DND-41 (cell line): Measurements from ENCODE around the gene KRT71.

Experiments
- ATAC-seq: fragments of 200-7000 bp; cut with Tn5 transposase; 3 replicates; pipeline ENCODE4 v1.9.1; 2021; ENCODE audit warnings: low read depth; ENCODE audit not compliant: insufficient read depth
- DNase-seq: peaks from one replicate; pipeline ENCODE4 v3.0.0-alpha.2; 2020
- H2AFZ ChIP-seq: 2 replicates; pipeline ENCODE4 v1.6.0; 2012; ENCODE audit warnings: low read depth, low read length
- H3K27ac ChIP-seq: 2 replicates; pipeline ENCODE4 v1.5.1; 2012; ENCODE audit warnings: low read length, inconsistent platforms
- H3K27me3 ChIP-seq: fragments of 200-600 bp; sonication (generic); 2 replicates; pipeline ENCODE4 v1.6.0; 2012; ENCODE audit warnings: low read length, mild to moderate bottlenecking, inconsistent platforms; ENCODE audit not compliant: insufficient read depth, poor library complexity
- H3K36me3 ChIP-seq: 2 replicates; pipeline ENCODE4 v1.5.1; 2012; ENCODE audit warnings: low read length, inconsistent platforms; ENCODE audit not compliant: insufficient read depth
- H3K4me1 ChIP-seq: 2 replicates; pipeline ENCODE4 v1.5.1; 2012; ENCODE audit warnings: mild to moderate bottlenecking, low read length; ENCODE audit not compliant: insufficient read depth
- H3K4me2 ChIP-seq: 2 replicates; pipeline ENCODE4 v1.6.0; 2012; ENCODE audit warnings: mild to moderate bottlenecking, moderate library complexity, low read length, inconsistent platforms; ENCODE audit not compliant: insufficient read depth
- H3K4me3 ChIP-seq, 2 experiments: fragments of 200-600 bp in 1 of 2; shearing (Covaris generic) in 1 of 2; 2 replicates each; pipeline ENCODE4 v1.5.1; 2012 to 2016; ENCODE audit warnings: inconsistent platforms in 2 of 2, low read length in 2 of 2, mild to moderate bottlenecking in 2 of 2, low read depth in 1 of 2, moderate library complexity in 1 of 2
- H3K79me2 ChIP-seq: 2 replicates; pipeline ENCODE4 v1.6.0; 2012; ENCODE audit warnings: low read length, inconsistent platforms; ENCODE audit not compliant: insufficient read depth
- H3K9ac ChIP-seq: 2 replicates; pipeline ENCODE4 v1.6.0; 2012; ENCODE audit warnings: low read depth, mild to moderate bottlenecking, inconsistent platforms, low read length, moderate library complexity
- H3K9me3 ChIP-seq: 2 replicates; pipeline ENCODE4 v1.5.1; 2012; ENCODE audit warnings: low read length, moderate library complexity, mild to moderate bottlenecking, inconsistent platforms; ENCODE audit not compliant: insufficient read depth, severe bottlenecking
- H4K20me1 ChIP-seq: 2 replicates; pipeline ENCODE4 v1.6.0; 2012; ENCODE audit warnings: low read length; ENCODE audit not compliant: insufficient read depth
- CTCF ChIP-seq: IDR thresholded peaks from 2 replicates; pipeline ENCODE4 v1.5.1; 2012; ENCODE audit warnings: borderline replicate concordance, low read length, moderate library complexity, mild to moderate bottlenecking; ENCODE audit not compliant: poor library complexity, severe bottlenecking; ENCODE audit errors: extremely low read depth
- EZH2 ChIP-seq: IDR thresholded peaks from 3 replicates; pipeline ENCODE4 v1.6.1; 2012; ENCODE audit warnings: borderline replicate concordance, low read depth, mild to moderate bottlenecking, moderate library complexity, low read length, inconsistent platforms; ENCODE audit not compliant: severe bottlenecking

KRT71 gene

DNA sequence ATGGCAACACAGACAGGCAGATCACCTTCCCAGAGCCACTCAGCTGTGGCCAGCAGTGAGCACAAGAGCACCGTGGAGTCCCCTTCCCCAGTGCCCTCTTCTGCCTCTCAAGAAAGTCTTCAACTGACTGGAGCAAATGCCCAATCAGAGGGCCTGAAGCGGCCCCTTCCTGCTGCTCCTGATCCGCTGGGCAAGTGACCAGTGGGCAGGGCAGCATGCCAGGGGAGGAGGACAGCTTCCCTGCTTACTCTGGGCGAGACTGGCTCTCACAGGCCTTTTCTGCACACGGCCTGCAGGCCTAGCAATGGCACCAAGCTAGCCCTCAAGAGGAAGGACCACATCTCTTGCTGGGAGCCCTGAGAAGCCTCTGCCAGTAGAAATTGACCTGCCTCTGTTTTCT lies 890 bp downstream of the KRT71 start:
- no peak overlapping the region for H3K9ac ChIP-seq
- H3K36me3 ChIP-seq = no peaks in the 10 kb centered on the region
- peaks cover 3% of the 10 kb centered on the region; the same call in 1 of the 2 replicates for H4K20me1 ChIP-seq
- H2AFZ ChIP-seq = no peak overlapping the region
- H3K9me3 ChIP-seq = no peaks in the 10 kb centered on the region
- no peaks in the 10 kb centered on the region for H3K79me2 ChIP-seq
- DNase-seq (no peak), ATAC-seq (no peak)
- no peak overlapping the region for H3K4me2 ChIP-seq
- no peak overlapping the region for H3K27ac ChIP-seq
- H3K4me3 ChIP-seq = no peak overlapping the region
- H3K4me1 ChIP-seq = no peaks in the 10 kb centered on the region
- no peak for TF ChIP-seq CTCF
- no peak for TF ChIP-seq EZH2
- H3K27me3 ChIP-seq = peaks cover 7% of the 10 kb centered on the region

GRCh38 chr12:52551216-52551865 lies 1.6 kb downstream of the KRT71 start:
- Histone ChIP-seq H3K9me3 (no peaks in the 10 kb centered on the region), H4K20me1 (peaks cover 3% of the 10 kb centered on the region; the same call in 1 of the 2 replicates), H3K4me1 (no peaks in the 10 kb centered on the region), H3K4me2 (no peak overlapping the region), H3K79me2 (no peaks in the 10 kb centered on the region), H3K27ac (no peak overlapping the region), H3K36me3 (no peaks in the 10 kb centered on the region), H3K9ac (no peak overlapping the region), H3K27me3 (peaks cover 7% of the 10 kb centered on the region), H2AFZ (no peak overlapping the region), H3K4me3 (no peak overlapping the region)
- no peak for ATAC-seq
- no peak for DNase-seq
- TF ChIP-seq CTCF = no peak
- TF ChIP-seq EZH2 = no peak

DNA sequence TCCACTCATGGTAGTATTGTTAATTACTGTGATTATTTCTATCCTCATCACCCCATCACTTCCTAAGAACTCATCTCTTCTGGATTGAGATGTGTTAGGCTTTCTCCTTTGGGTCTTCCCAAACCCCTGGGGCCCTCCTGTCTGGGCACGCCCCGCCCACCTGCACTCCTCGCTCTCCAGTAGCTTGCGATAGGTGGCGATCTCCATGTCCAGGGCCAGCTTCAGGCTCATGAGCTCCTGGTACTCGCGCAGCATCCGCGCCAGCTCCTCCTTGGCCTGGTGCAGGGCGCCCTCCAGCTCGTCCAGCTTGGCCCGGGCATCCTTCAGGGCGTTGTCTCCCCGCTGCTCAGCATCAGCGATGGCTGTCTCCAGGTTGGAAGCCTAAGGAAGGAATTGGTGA lies 6.8 kb downstream of the KRT71 start:
- no peaks in the 10 kb centered on the region for H3K4me1 ChIP-seq

More for the DNA sequence above, 6.8 kb downstream of the KRT71 start:
- TF ChIP-seq EZH2 (no peak), CTCF (no peak)
- no peaks in the 10 kb centered on the region for H3K27me3 ChIP-seq
- H3K36me3 ChIP-seq = no peaks in the 10 kb centered on the region
- no peak overlapping the region for H3K27ac ChIP-seq
- no peak overlapping the region for H3K9ac ChIP-seq
- no peaks in the 10 kb centered on the region for H4K20me1 ChIP-seq
- no peak for DNase-seq
- no peak for ATAC-seq
- no peaks in the 10 kb centered on the region for H3K79me2 ChIP-seq
- H3K4me3 ChIP-seq = no peak overlapping the region
- no peaks in the 10 kb centered on the region for H3K9me3 ChIP-seq
- H3K4me2 ChIP-seq = no peak overlapping the region
- H2AFZ ChIP-seq = no peak overlapping the region
